Measurements from ENCODE around the gene ZFP14. TPM values are rescaled to one million over a fixed set of nuclear protein-coding genes. Genes with fewer than 3 reads are reported as not detected.
A peak's percentile ranks its signal among the peaks of the same experiment; 100 is the strongest.

ZFP14 gene
- total RNA-seq: 15.5 TPM

- peak; percentile 98 for DNase-seq
These were observed at the start of gene ZFP14 for GRCh38 chr19:36378625-36379509. Gene ZFP14 (minus strand): TSS chr19:36379201. CDS start chr19:36367892, 11,309 bp downstream.

GRCh38 chr19:36423925-36424324, 44.9 kb upstream of the ZFP14 start:
- DNase-seq: no peak

- DNase-seq: no peak
These were observed 42.9 kb upstream of the ZFP14 start for GRCh38 chr19:36421749-36422481.

GRCh38 chr19:36420961-36421748, 42.2 kb upstream of the ZFP14 start:
- peak; percentile 64 for DNase-seq

- peak; percentile 95 for DNase-seq
These were observed 39.4 kb upstream of the ZFP14 start, which contains the start of gene ZFP82 for GRCh38 chr19:36418287-36419001. Gene ZFP82 (minus strand): TSS chr19:36418644. CDS start chr19:36409789, 8,855 bp downstream.

GRCh38 chr19:36417752-36418286, 38.8 kb upstream of the ZFP14 start:
- peak; percentile 2 for DNase-seq

- no peak for DNase-seq
These were observed 30.8 kb upstream of the ZFP14 start for GRCh38 chr19:36409841-36410240.

- no peak for DNase-seq
These were observed 29.1 kb upstream of the ZFP14 start for GRCh38 chr19:36408101-36408500.

- DNase-seq: no peak
These were observed 25.5 kb upstream of the ZFP14 start for GRCh38 chr19:36404498-36404897.

GRCh38 chr19:36401475-36401874, 22.5 kb upstream of the ZFP14 start:
- no peak for DNase-seq

GRCh38 chr19:36398571-36398970, 19.6 kb upstream of the ZFP14 start:
- no peak for DNase-seq

GRCh38 chr19:36392916-36393673, 14.1 kb upstream of the ZFP14 start:
- no peak for DNase-seq

GRCh38 chr19:36379510-36379819, 464 bp upstream of the ZFP14 start:
- no peak for DNase-seq

GRCh38 chr19:36377541-36378178, 1.3 kb downstream of the ZFP14 start:
- DNase-seq: no peak

- no peak for DNase-seq
These were observed 5.3 kb downstream of the ZFP14 start for GRCh38 chr19:36373638-36374156.

- no peak for DNase-seq
These were observed 7.1 kb downstream of the ZFP14 start for GRCh38 chr19:36371886-36372285.

- no peak for DNase-seq
These were observed 15.2 kb downstream of the ZFP14 start for GRCh38 chr19:36363845-36364244.

- DNase-seq: no peak
These were observed 38.1 kb downstream of the ZFP14 start for GRCh38 chr19:36340786-36341372.

- peak; percentile 98 for DNase-seq
These were observed 47.4 kb downstream of the ZFP14 start for GRCh38 chr19:36331353-36332228.

All from tongue (tissue), 2 donors.